Stimulated activated naive CD8-positive, alpha-beta T cell treated with anti-CD3 and anti-CD28 coated beads, Interleukin-15, amount 100 ng/mL, for 72 hours (primary cell): ENCODE data around the gene SMIM23.

Experiments used
- ATAC-seq: fragments of 150-1000 bp; cut with Tn5 transposase; 2 replicates; pipeline ENCODE4 v1.10.0; 2021; ENCODE audit warnings: mild to moderate bottlenecking, moderate library complexity
- DNase-seq, 2 donors: peaks; one replicate each; pipeline ENCODE4 v3.0.0; 2021 to 2022
- H3K27ac Mint-ChIP-seq, 2 donors: one replicate each; pipeline ENCODE4 v1.8.0; 2022; ENCODE audit warnings: mild to moderate bottlenecking in 2 of 2, mixed read lengths in 2 of 2, moderate library complexity in 2 of 2
- H3K27me3 Mint-ChIP-seq: one replicate; pipeline ENCODE4 v1.8.0; 2022; ENCODE audit warnings: mixed read lengths
- H3K4me1 Mint-ChIP-seq: one replicate; pipeline ENCODE4 v1.8.0; 2022; ENCODE audit warnings: mild to moderate bottlenecking, mixed read lengths
- H3K4me3 Mint-ChIP-seq, 2 donors: one replicate each; pipeline ENCODE4 v1.8.0; 2022; ENCODE audit warnings: mild to moderate bottlenecking in 2 of 2, mixed read lengths in 2 of 2, moderate library complexity in 1 of 2
- H3K9me3 Mint-ChIP-seq, 2 donors: one replicate each; pipeline ENCODE4 v1.8.0; 2022; ENCODE audit warnings: mixed read lengths in 2 of 2

SMIM23 gene

DNA sequence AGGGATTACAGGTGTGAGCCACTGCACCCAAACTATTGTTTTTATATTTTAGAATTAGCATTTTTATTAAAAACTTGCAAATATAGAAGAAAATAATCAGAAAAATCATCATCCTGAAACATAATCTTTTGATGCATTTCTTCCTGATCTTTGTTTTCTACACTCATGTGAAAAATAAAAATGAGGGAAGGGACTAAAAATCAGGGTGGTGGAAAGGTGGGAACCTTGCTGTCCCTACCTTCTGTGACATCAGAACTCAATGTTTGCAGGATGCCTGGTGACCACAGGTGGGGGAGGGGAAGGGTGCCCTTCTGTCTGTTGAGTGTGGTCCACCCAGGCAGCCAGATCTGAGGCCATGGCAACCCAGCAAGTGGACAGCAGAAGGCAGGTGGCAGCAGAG lies at the start of gene SMIM23:
TSS of gene SMIM23 (plus strand) at position 301 of the 400 bp plus-strand sequence. CDS start at position 356, 55 bp downstream.
- no peak within 1 kb of the TSS for H3K4me3 Mint-ChIP-seq
- DNase-seq (no peak), ATAC-seq (no peak)
- peaks cover 30% of the 10 kb centered on the region for H3K27me3 Mint-ChIP-seq
- H3K27ac Mint-ChIP-seq = no peak within 1 kb of the TSS
- no peaks in the 10 kb centered on the region for H3K4me1 Mint-ChIP-seq
- no peaks in the 10 kb centered on the region for H3K9me3 Mint-ChIP-seq

DNA sequence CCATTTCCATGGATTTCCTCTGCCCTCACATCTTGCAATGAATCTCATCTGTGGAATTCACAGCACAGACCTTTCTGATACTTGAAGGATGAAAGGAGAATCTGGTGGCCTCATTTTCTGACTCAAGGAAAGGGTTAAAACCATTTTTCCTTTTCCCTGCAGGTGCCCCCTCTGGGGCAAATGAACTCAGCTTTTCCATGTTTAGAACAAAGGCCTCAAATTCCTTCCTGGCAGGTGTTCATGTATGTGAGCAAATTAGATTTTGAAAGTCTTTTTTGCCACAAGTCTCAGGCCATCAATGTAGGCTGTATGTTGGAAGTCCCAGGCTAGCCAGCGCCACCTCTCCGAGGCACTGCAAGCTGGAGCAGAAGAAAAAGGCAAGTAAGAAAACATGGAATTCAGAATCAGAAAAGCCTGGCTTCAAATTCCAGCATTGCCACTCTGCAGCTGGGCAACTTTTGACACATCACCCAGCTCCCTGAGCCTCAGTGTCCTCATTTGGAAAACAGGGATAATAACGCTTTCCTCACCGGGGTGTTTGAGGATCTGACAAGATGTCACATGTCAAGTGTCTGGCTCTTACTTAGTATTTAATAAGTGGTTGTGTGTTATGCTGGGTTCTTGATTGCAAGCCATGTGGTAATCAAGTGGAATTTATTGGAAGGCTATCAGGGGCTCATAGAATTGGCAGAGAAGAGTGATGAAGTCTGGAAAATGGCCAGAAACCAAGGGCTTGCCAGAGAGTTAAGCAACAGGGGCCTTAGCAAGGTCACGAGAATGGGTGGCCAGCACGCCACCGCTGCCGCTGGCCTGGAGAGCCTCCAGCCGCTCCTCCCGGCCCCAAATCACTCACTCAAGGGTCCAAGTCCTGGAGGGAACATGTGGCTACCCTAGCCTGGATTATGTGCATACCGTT lies 48.4 kb upstream of the SMIM23 start:
- no peak for ATAC-seq
- no peak for DNase-seq
- no peak overlapping the region for H3K27ac Mint-ChIP-seq
- no peaks in the 10 kb centered on the region for H3K4me1 Mint-ChIP-seq
- H3K27me3 Mint-ChIP-seq = no peaks in the 10 kb centered on the region
- H3K4me3 Mint-ChIP-seq = no peak overlapping the region
- H3K9me3 Mint-ChIP-seq = no peaks in the 10 kb centered on the region

DNA sequence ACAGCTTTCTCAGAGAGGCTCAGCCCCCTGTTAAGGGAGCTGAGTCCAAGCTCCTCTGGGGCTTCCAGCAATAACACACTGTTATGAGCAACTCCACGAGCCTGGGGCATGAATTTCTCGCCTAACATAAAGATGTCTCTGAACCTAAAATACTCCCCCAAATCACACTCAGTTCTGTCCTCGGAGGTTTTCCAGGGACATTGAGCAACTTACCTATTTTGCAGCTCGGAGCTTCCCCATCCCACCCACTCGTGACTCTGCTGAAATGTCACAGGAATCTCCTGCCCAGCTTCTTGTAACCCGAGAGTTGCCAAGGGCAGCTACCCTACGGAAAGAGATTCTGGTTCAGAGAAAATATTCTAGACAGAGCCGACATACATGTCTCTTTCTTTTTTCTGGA lies 47.1 kb upstream of the SMIM23 start:
- Mint-ChIP-seq H3K27me3 (no peaks in the 10 kb centered on the region), H3K4me3 (no peak overlapping the region), H3K27ac (no peak overlapping the region), H3K9me3 (no peaks in the 10 kb centered on the region), H3K4me1 (no peaks in the 10 kb centered on the region)
- DNase-seq = no peak
- no peak for ATAC-seq

DNA sequence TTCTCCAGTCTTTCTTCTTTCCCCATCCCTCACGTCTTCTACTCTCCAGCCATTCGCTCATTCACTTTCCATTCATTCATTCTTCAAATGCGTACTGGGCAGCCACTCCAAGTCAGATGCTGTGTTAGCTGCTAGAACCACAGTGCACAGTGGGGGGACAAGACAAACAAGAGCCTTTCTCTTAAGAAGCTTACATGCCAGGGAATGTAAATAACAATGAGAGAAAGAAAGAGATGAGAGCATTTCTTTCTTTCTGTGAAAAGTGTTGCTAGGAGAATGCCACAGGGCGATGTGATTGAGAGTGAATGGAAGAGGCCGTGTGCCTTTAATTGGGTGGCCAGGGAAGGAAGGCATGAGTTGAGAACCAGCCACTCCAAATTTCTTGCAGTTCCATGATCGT lies 46.3 kb upstream of the SMIM23 start:
- H3K4me1 Mint-ChIP-seq = no peaks in the 10 kb centered on the region
- H3K27ac Mint-ChIP-seq = no peak overlapping the region
- DNase-seq (no peak), ATAC-seq (no peak)
- H3K4me3 Mint-ChIP-seq = no peak overlapping the region
- H3K9me3 Mint-ChIP-seq = no peaks in the 10 kb centered on the region
- H3K27me3 Mint-ChIP-seq = no peaks in the 10 kb centered on the region

DNA sequence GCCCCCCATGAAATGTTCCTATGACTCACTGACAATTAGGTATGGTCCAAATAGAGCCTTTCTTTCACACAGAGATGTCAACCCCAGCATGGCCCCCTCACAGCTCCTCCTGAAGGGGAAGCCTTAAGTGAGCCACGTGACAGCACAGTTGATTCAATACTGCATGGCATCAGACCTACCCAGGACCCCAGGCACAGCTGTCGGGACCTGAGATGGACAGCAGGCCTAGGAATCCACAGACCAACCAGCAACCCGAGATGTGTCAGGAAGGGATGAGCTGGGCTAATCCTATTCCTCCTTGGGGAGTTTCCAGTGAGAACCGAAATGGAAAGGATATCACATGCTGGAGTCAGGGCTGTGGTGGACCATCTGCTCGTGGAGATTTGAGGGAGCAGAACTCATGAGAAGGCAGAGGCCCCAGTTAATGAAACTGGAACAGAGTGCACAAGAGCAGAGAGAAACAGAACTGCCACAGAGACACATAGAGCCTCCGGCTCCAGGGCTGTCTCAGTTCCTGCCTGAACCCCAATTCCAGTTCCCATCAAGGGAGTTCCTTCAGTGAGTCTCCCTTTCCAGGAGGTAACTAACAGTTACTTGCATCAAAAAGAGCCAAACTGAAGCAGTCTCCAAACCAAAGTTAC lies 42.1 kb upstream of the SMIM23 start:
- H3K27ac Mint-ChIP-seq = no peak overlapping the region
- DNase-seq = no peak
- no peak overlapping the region for H3K4me3 Mint-ChIP-seq
- no peaks in the 10 kb centered on the region for H3K9me3 Mint-ChIP-seq
- H3K27me3 Mint-ChIP-seq = no peaks in the 10 kb centered on the region
- no peaks in the 10 kb centered on the region for H3K4me1 Mint-ChIP-seq
- ATAC-seq = no peak

DNA sequence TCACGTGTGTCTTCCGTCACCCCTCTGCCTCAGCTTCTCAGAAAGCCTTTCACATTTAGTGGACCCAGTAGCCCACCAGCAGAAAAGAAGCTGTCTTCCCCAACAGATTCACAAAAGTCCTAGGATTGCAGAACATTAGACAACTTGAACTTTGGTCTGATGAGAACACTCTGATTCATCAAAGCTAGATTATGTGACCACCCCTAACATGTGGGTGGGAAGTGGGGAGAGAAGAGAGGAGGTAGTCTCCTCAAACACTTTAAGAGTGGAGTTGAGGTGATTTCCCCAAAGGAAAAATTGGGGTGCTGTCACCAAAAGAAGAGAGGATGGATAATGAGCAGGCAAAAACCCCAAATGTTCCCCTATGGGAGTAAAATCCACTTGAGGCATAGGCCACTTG lies 41.4 kb upstream of the SMIM23 start:
- Mint-ChIP-seq H3K9me3 (no peaks in the 10 kb centered on the region), H3K27ac (no peak overlapping the region), H3K4me3 (no peak overlapping the region), H3K4me1 (no peaks in the 10 kb centered on the region), H3K27me3 (no peaks in the 10 kb centered on the region)
- DNase-seq = no peak
- no peak for ATAC-seq

DNA sequence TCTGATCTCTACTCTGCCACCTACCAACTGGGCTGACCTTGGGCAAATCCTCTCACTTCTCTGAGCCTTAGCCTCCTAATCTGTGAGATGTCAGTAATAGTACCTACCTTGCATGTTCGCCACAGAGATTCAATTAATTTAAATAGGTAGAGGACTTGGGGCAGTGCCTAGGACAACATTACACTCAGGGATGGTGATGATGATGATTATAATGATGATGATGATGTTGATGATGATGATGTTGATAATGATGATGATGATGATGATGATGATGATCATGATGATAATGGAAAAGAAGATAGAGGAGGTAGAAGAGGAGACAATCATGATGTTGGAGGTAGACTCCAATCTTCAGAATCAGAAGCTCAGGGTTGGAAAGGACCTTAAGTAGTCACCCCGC lies 40.7 kb upstream of the SMIM23 start:
- H3K4me3 Mint-ChIP-seq = no peak overlapping the region
- no peaks in the 10 kb centered on the region for H3K4me1 Mint-ChIP-seq
- DNase-seq (no peak), ATAC-seq (no peak)
- no peaks in the 10 kb centered on the region for H3K27me3 Mint-ChIP-seq
- no peak overlapping the region for H3K27ac Mint-ChIP-seq
- H3K9me3 Mint-ChIP-seq = no peaks in the 10 kb centered on the region

DNA sequence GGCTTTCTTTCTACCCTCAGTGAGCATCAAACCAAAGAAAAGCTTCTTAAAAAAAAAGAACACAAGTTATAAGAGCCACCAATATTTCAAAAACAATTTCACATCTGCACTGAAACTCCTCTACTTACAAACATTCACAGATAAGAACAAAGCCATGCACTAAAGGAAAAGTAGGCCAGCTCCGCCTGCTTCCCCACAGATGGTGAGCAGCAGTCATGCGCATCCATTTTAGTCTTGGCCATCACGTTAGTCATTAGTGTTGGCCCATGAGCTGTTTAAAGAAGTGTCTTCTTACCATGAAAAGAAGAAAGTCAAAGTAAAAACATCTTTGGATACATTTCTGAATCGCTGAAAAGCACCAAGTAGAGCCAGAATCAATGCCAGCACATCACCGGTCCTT lies 40.0 kb upstream of the SMIM23 start:
- no peak for DNase-seq
- Mint-ChIP-seq H3K9me3 (no peaks in the 10 kb centered on the region), H3K27ac (no peak overlapping the region), H3K4me3 (no peak overlapping the region), H3K4me1 (no peaks in the 10 kb centered on the region), H3K27me3 (no peaks in the 10 kb centered on the region)
- ATAC-seq = no peak

DNA sequence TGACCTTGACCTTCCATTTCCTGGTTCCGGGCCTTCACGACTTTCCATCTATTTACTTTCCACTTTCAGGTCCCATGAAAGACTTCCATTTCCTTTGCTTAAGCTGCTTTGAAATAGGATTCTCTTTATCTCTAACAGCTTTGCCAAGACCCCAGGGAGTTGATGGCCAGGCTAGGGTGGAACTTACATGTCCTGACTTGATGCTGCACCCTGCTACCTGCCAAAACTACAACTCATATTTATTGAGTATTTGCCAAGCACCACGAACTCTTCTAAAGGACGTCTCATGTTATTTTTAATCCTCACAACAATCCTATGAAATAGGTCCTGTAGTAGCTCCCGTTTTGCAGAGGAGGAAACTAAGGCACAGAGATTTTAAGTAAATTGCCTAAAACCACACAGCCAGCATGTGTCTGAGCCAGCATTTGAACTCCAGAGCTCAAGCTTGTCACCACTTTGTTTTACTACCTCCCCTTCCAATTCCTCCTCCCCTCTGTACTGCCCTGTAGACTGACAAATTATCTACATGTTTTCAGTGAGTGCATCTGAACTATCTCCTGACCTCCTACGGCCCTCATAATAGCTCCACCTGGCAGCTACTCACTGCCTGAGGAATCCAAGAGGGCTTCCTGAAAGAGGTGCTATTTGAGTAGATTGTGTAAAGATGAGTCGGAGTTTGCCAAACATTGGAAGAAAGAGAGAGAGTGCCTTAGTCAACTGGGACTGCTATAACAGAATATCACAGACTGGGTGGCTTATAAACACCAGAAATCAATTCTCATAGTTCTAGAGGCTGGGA lies 38.4 kb upstream of the SMIM23 start:
- ATAC-seq = no peak
- Mint-ChIP-seq H3K27me3 (no peaks in the 10 kb centered on the region), H3K9me3 (no peaks in the 10 kb centered on the region), H3K4me3 (no peak overlapping the region), H3K4me1 (no peaks in the 10 kb centered on the region), H3K27ac (no peak overlapping the region)
- DNase-seq = no peak

DNA sequence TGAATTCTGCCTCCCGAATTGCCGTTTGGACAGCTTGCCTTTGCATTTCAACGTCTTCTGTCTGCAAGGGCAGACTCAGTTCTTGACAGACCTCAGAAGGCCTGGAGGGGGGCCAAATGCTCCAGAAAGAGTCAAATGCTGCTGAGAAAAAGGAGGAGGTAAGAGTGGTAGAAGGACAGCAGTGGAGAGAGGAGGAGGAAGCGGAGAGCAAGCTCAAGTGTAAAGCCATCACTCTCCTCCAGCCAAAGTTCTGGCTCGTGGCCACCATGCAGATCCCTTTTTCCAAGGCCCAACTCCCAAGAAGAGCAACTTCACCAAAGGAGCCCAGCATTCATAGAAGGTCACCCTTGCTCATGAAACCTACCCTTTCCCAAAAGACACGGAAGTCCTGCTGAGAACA lies 36.9 kb upstream of the SMIM23 start:
- H3K4me3 Mint-ChIP-seq = no peak overlapping the region
- H3K4me1 Mint-ChIP-seq = no peaks in the 10 kb centered on the region
- H3K9me3 Mint-ChIP-seq = no peaks in the 10 kb centered on the region
- H3K27me3 Mint-ChIP-seq = no peaks in the 10 kb centered on the region
- ATAC-seq (no peak), DNase-seq (no peak)
- H3K27ac Mint-ChIP-seq = no peak overlapping the region

DNA sequence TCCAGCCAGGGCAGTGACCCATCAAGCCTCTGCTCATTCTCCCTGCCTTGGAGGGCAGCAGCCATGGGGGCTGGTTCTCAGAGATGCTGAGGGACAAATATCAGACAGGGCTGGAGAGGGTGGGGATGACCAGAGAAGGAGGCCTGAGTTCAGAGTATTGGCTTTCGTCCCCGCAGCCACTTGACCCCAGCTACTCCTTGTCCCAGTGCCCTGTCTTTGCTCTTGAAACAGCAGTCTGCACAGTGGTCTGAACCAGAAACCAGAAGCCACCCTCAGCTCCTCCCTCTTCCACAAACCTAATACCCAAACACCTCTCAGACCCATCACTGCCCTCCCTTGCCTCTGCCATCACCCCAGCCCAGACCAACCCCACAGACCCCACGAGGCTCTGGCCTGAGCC lies 36.3 kb upstream of the SMIM23 start:
- Mint-ChIP-seq H3K4me1 (no peaks in the 10 kb centered on the region), H3K27ac (peak overlapping the region in 1 of 2 donors; percentile 57), H3K9me3 (no peaks in the 10 kb centered on the region), H3K27me3 (no peaks in the 10 kb centered on the region), H3K4me3 (no peak overlapping the region)
- DNase-seq (no peak), ATAC-seq (no peak)

DNA sequence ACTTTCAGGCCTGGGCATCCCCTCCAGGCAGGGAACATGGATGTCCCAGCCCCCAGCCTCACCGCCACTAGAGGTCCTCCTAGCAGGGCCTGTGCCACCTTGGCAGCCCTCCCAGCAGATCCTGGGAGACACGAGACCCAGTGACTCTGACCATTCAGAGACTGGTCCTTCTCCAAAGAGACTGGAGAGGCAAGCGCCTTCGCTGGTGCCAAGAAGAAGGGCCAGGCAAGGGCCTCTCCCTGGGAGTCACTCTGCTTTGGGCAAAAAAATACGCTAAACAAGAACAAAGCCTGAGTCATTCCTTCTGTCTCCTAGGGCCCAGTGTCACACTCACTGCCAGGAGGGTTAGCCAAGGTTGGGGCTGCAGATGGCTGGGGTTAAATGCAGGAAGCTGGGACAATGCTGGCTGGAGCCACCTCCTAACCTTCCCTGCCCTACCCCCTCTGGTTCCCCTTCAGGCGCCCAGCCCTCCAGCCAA lies 35.3 kb upstream of the SMIM23 start:
- DNase-seq (no peak), ATAC-seq (no peak)
- H3K27me3 Mint-ChIP-seq = no peaks in the 10 kb centered on the region
- H3K9me3 Mint-ChIP-seq = no peaks in the 10 kb centered on the region
- H3K4me3 Mint-ChIP-seq = no peak overlapping the region
- H3K27ac Mint-ChIP-seq = no peak overlapping the region
- no peaks in the 10 kb centered on the region for H3K4me1 Mint-ChIP-seq

DNA sequence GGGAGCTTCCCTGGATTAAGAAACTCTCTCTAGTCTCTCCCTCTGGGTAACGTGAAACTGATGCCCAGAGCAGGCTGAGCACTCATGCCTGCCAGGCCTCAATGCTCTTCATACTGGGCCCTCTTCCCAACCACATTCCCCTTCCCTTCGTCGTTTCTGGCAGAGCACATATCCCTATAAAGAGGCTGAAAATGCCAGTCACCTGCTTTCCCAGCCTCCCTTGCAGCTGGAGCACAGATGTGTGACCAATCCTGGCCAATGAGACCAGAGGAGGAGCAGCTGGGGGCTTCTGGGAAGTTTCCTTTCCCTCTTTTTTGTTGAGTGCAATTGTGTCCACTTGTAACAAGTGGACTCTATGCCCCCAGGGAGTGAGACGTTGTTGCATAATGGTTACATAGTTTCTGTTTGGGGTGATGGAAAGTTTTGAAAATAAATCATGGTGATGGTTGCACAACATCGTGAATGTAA lies 30.2 kb upstream of the SMIM23 start:
- no peaks in the 10 kb centered on the region for H3K4me1 Mint-ChIP-seq

DNA sequence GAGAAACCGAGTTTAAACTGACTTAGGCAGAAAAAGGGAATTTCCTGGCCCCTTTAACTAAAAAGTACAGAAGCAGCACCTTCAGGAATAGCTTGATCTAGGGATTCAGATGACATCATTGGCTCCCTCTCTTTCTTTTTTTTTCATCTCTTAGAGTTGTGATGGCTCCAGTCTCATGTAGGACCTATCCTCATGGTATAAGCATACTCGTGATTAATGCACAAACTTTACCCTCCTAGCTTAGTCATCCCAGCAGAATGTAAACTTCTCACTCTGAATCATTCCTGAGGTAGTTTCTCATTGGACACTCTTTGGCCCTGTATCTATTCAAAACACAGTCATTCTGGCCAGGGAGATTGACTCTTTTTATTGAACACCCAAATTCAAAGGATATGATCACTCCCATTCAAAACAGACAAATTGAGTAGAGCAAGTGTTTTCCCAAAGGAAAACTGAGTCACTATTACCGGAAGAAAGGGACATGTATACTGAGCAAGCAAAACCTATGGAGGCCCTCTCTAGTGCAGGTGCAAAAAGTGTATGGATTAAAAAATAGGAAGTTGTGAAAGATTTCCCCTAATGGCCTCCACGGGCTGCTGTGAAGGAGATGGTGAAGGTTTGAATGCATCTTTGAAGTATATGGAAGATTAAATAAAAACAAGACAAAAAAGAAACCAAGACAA lies 27.6 kb upstream of the SMIM23 start:
- H3K4me1 Mint-ChIP-seq = no peaks in the 10 kb centered on the region
- no peaks in the 10 kb centered on the region for H3K27me3 Mint-ChIP-seq
- H3K27ac Mint-ChIP-seq = no peak overlapping the region
- DNase-seq (no peak), ATAC-seq (peak; percentile 73)
- H3K9me3 Mint-ChIP-seq = peaks cover 0 to 10% of the 10 kb centered on the region in 2 donors
- no peak overlapping the region for H3K4me3 Mint-ChIP-seq

More for the DNA sequence above, 30.2 kb upstream of the SMIM23 start:
- no peak overlapping the region for H3K4me3 Mint-ChIP-seq
- H3K9me3 Mint-ChIP-seq = peaks cover 0 to 10% of the 10 kb centered on the region in 2 donors
- H3K27ac Mint-ChIP-seq = no peak overlapping the region
- ATAC-seq (no peak), DNase-seq (no peak)
- H3K27me3 Mint-ChIP-seq = no peaks in the 10 kb centered on the region

DNA sequence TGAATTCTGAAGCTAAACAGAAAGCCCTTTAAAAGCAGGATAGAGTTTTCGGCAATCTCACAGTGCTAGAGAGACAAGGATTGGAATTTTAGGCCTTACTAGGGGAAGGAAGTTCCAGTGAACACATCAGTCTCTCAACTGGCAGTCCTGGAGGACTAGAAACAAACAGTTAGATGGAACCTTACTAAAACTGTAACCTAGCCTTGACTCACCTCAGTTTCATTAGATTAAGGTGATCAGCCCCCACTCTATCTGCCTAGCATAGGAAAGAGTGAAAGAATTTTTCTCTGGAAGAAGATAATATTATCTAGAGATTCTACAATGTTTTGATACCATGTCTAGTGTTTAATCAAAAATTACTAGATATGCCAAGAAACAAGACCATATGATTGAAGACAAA lies 25.8 kb upstream of the SMIM23 start:
- DNase-seq = no peak
- H3K9me3 Mint-ChIP-seq = peaks cover 0 to 10% of the 10 kb centered on the region in 2 donors
- no peak overlapping the region for H3K4me3 Mint-ChIP-seq
- no peak overlapping the region for H3K27ac Mint-ChIP-seq
- H3K4me1 Mint-ChIP-seq = no peaks in the 10 kb centered on the region
- ATAC-seq = no peak
- H3K27me3 Mint-ChIP-seq = peaks cover 10% of the 10 kb centered on the region
